ENCODE measurements around the gene PIP4K2B.

DNA sequence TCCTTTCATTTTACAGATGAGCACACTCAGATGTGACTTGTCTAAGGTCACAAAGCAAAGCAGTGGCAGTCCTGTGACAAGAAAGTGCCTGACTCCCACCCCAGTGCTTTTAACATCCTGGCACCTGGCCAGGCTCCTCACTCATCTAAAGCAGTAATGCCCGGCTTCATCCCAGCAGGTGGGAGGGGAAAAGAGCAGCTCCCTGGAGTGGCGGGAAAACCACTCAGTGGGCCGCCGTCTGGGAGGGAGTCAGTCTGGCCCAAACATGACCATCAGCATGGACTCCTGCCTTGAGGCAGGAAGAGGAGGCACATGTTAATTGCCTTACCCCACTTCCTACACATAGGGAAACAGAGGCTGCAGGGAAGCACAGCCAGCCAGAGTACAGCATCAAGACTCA is 53.8 kb downstream of the PIP4K2B start:
- TF ChIP-seq CTCF (IDR thresholded peaks at IDR 0.05) (no peak), POLR2A (IDR thresholded peaks at IDR 0.05) (no peak)
